SJSA1 (cell line): ENCODE data around the gene CTSD. TPM values are rescaled to one million over a fixed set of nuclear protein-coding genes. Genes with fewer than 3 reads are reported as not detected.
"Not testable (repeated sequence)": the region's sequence is repeated elsewhere in the genome, so short reads cannot be mapped to it uniquely, and the experiment has no call there.

ENCODE experiments used
- DNase-seq, 2 experiments: peaks; one replicate each; pipeline ENCODE4 v3.0.0-alpha.2; 2015 to 2020; ENCODE audit warnings: low spot score in 2 of 2, low read depth in 1 of 2
- H3K27ac ChIP-seq: fragments of 250-450 bp; sonication (Bioruptor Pico); 2 replicates; pipeline ENCODE4 v1.5.1; 2020; ENCODE audit warnings: mild to moderate bottlenecking, moderate library complexity
- H3K27me3 ChIP-seq: fragments of 250-450 bp; sonication (Bioruptor Pico); replicated peaks from 2 replicates; pipeline ENCODE4 v1.5.1; 2020; ENCODE audit warnings: mild to moderate bottlenecking, moderate library complexity
- H3K36me3 ChIP-seq: fragments of 250-450 bp; sonication (Bioruptor Pico); 2 replicates; pipeline ENCODE4 v1.5.1; 2020; ENCODE audit warnings: mild to moderate bottlenecking
- H3K4me1 ChIP-seq: fragments of 250-450 bp; sonication (Bioruptor Pico); replicated peaks from 2 replicates; pipeline ENCODE4 v1.6.1; 2021; ENCODE audit warnings: mild to moderate bottlenecking
- H3K4me3 ChIP-seq: fragments of 250-450 bp; sonication (Bioruptor Pico); 2 replicates; pipeline ENCODE4 v1.5.1; 2020; ENCODE audit warnings: mild to moderate bottlenecking
- H3K9me3 ChIP-seq: fragments of 250-450 bp; sonication (Bioruptor Pico); replicated peaks from 2 replicates; pipeline ENCODE4 v1.5.1; 2020; ENCODE audit warnings: mild to moderate bottlenecking
- total RNA-seq: library from RNA; depleted of rRNA; stranded (reverse); fragments of >200 nt; shearing (Covaris generic); gene quantifications from 2 replicates; pipeline ENCODE4 v1.2.3, GENCODE V29; 2014; rRNA removed

CTSD gene
- 245 and 253 TPM in 2 replicates for total RNA-seq

- Histone ChIP-seq H3K27ac (peak within 1 kb of the TSS; percentile 74), H3K4me1 (peaks cover 44% of the 10 kb centered on the region), H3K4me3 (peak within 1 kb of the TSS; percentile 94), H3K27me3 (no peaks in the 10 kb centered on the region), H3K9me3 (peaks cover 3% of the 10 kb centered on the region; the same call in 1 of the 2 replicates), H3K36me3 (peaks cover 29% of the 10 kb centered on the region)
- peak; percentile 44 to 86 for DNase-seq
Measured at GRCh38 chr11:1763796-1764661, at the start of gene CTSD. TSS of gene CTSD (minus strand) at chr11:1763927. CDS start at chr11:1763859, 68 bp downstream.

- DNase-seq, H3K27ac ChIP-seq, H3K4me3 ChIP-seq, H3K4me1 ChIP-seq, H3K36me3 ChIP-seq, H3K27me3 ChIP-seq, H3K9me3 ChIP-seq: not testable (repeated sequence)
Measured at GRCh38 chr11:1813356-1813755, 49.6 kb upstream of the CTSD start.

- Histone ChIP-seq H3K9me3 (no peaks in the 10 kb centered on the region), H3K27me3 (no peaks in the 10 kb centered on the region; the same call in 1 of the 2 replicates), H3K36me3 (no peaks in the 10 kb centered on the region), H3K27ac (no peak overlapping the region), H3K4me1 (no peaks in the 10 kb centered on the region; the same call in 1 of the 2 replicates), H3K4me3 (no peak overlapping the region)
- DNase-seq, result no peak
Measured at GRCh38 chr11:1812801-1813200, 49.1 kb upstream of the CTSD start.

GRCh38 chr11:1812274-1812673 lies 48.5 kb upstream of the CTSD start:
- Histone ChIP-seq H3K27ac (no peak overlapping the region), H3K4me1 (no peaks in the 10 kb centered on the region), H3K36me3 (no peaks in the 10 kb centered on the region), H3K27me3 (no peaks in the 10 kb centered on the region), H3K4me3 (no peak overlapping the region), H3K9me3 (no peaks in the 10 kb centered on the region)
- DNase-seq, result no peak

- no peaks in the 10 kb centered on the region for H3K27me3 ChIP-seq
- DNase-seq, result no peak
- H3K4me1 ChIP-seq, result no peaks in the 10 kb centered on the region
- no peaks in the 10 kb centered on the region for H3K36me3 ChIP-seq
- H3K9me3 ChIP-seq, result no peaks in the 10 kb centered on the region
- no peak overlapping the region for H3K4me3 ChIP-seq
- no peak overlapping the region for H3K27ac ChIP-seq
Measured at GRCh38 chr11:1810761-1811160, 47.0 kb upstream of the CTSD start.

- H3K27ac ChIP-seq, result no peak overlapping the region
- no peak for DNase-seq
- H3K4me3 ChIP-seq, result no peak overlapping the region
- H3K9me3 ChIP-seq, result no peaks in the 10 kb centered on the region
- H3K27me3 ChIP-seq, result no peaks in the 10 kb centered on the region
- H3K36me3 ChIP-seq, result no peaks in the 10 kb centered on the region
- H3K4me1 ChIP-seq, result no peaks in the 10 kb centered on the region
Measured at GRCh38 chr11:1807264-1807995, 43.7 kb upstream of the CTSD start.

GRCh38 chr11:1805525-1805924 lies 41.8 kb upstream of the CTSD start:
- H3K27me3 ChIP-seq, result no peaks in the 10 kb centered on the region
- H3K4me3 ChIP-seq, result no peak overlapping the region
- H3K4me1 ChIP-seq, result no peaks in the 10 kb centered on the region
- no peaks in the 10 kb centered on the region for H3K9me3 ChIP-seq
- no peak overlapping the region for H3K27ac ChIP-seq
- DNase-seq, result no peak
- no peaks in the 10 kb centered on the region for H3K36me3 ChIP-seq

- DNase-seq, H3K9me3 ChIP-seq, H3K36me3 ChIP-seq, H3K27me3 ChIP-seq, H3K4me3 ChIP-seq, H3K27ac ChIP-seq, H3K4me1 ChIP-seq: not testable (repeated sequence)
Measured at GRCh38 chr11:1803835-1804519, 40.2 kb upstream of the CTSD start.

- H3K27ac ChIP-seq, result no peak overlapping the region
- H3K4me1 ChIP-seq, result no peaks in the 10 kb centered on the region
- H3K9me3 ChIP-seq, result no peaks in the 10 kb centered on the region
- H3K27me3 ChIP-seq, result no peaks in the 10 kb centered on the region
- H3K36me3 ChIP-seq, result no peaks in the 10 kb centered on the region
- H3K4me3 ChIP-seq, result no peak overlapping the region
- no peak for DNase-seq
Measured at GRCh38 chr11:1803246-1803645, 39.5 kb upstream of the CTSD start.

GRCh38 chr11:1797391-1798125 lies 33.8 kb upstream of the CTSD start:
- Histone ChIP-seq H3K9me3 (no peaks in the 10 kb centered on the region), H3K4me1 (no peaks in the 10 kb centered on the region), H3K4me3 (no peak overlapping the region), H3K36me3 (no peaks in the 10 kb centered on the region), H3K27me3 (no peaks in the 10 kb centered on the region; the same call in 1 of the 2 replicates), H3K27ac (no peak overlapping the region)
- DNase-seq, result no peak

GRCh38 chr11:1796413-1797011 lies 32.8 kb upstream of the CTSD start:
- Histone ChIP-seq H3K4me1 (no peaks in the 10 kb centered on the region), H3K27me3 (no peaks in the 10 kb centered on the region; the same call in 1 of the 2 replicates), H3K4me3 (no peak overlapping the region), H3K9me3 (no peaks in the 10 kb centered on the region), H3K36me3 (no peaks in the 10 kb centered on the region), H3K27ac (no peak overlapping the region)
- DNase-seq, result no peak

GRCh38 chr11:1793081-1793480 lies 29.4 kb upstream of the CTSD start:
- no peak overlapping the region for H3K27ac ChIP-seq
- no peak for DNase-seq
- H3K36me3 ChIP-seq, result no peaks in the 10 kb centered on the region
- no peaks in the 10 kb centered on the region for H3K4me1 ChIP-seq
- H3K4me3 ChIP-seq, result no peak overlapping the region
- no peaks in the 10 kb centered on the region; the same call in 1 of the 2 replicates for H3K27me3 ChIP-seq
- no peaks in the 10 kb centered on the region for H3K9me3 ChIP-seq

GRCh38 chr11:1792461-1792860 lies 28.7 kb upstream of the CTSD start:
- no peaks in the 10 kb centered on the region for H3K36me3 ChIP-seq
- H3K4me3 ChIP-seq, result no peak overlapping the region
- no peaks in the 10 kb centered on the region for H3K4me1 ChIP-seq
- no peaks in the 10 kb centered on the region; the same call in 1 of the 2 replicates for H3K27me3 ChIP-seq
- no peaks in the 10 kb centered on the region for H3K9me3 ChIP-seq
- H3K27ac ChIP-seq, result no peak overlapping the region
- no peak for DNase-seq
